NCI-H1436 (cell line): ENCODE results near the gene WWC2.
"Not testable (repeated sequence)": the region's sequence is repeated elsewhere in the genome, so short reads cannot be mapped to it uniquely, and the experiment has no call there.

ENCODE experiments used
- DNase-seq: peaks from one replicate; lab custom pipeline; 2025; lab: John Stamatoyannopoulos, UW

Gene WWC2

GRCh38 chr4:183100827-183101226, 1.8 kb downstream of the WWC2 start:
- no peak for DNase-seq

DNA sequence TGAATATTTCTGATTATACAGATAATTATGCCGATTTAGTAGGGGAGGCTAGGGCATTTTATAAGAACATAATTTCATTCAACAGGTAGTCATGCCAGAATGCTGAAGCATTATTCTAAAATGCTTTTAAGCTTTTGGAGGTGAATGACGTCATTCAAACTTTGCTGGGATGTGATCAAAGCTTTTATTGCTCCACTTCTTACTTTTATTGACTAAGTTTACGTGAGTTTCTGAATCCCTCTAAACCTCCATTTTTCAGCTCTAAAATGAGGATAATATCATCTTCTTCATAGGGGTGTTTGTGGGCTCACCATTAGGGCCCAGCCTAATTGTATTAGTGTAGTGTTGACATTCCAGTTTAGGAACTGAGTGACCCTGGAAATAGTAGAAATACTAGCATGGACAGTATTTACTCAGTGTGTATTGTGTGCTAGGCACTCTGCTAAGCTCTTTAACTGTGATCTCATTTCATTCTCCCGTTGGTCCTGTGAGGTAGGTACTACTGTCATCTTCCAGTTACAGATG, 3.0 kb downstream of the WWC2 start:
- no peak for DNase-seq

GRCh38 chr4:183105092-183105491, 6.0 kb downstream of the WWC2 start:
- DNase-seq = no peak

DNA sequence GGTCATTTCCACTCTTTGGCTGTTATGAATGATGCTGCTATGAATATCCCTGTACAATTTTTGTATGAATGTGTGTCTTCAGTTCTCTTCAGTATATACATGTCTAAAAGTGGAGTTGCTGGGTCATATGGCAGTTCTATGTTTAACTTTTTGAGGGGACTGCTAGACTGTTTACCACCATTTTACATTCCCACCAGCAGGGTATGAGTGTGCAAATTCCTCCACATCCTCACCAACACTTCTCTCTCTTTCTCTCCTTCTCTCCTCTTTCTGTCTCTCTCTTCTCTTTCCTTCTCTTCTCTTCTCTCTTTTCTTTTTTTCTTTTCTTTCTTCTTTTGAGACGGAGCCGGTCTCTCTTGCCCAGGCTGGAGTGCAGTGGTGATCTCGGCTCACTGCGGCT, 7.8 kb downstream of the WWC2 start:
- no peak for DNase-seq

DNA sequence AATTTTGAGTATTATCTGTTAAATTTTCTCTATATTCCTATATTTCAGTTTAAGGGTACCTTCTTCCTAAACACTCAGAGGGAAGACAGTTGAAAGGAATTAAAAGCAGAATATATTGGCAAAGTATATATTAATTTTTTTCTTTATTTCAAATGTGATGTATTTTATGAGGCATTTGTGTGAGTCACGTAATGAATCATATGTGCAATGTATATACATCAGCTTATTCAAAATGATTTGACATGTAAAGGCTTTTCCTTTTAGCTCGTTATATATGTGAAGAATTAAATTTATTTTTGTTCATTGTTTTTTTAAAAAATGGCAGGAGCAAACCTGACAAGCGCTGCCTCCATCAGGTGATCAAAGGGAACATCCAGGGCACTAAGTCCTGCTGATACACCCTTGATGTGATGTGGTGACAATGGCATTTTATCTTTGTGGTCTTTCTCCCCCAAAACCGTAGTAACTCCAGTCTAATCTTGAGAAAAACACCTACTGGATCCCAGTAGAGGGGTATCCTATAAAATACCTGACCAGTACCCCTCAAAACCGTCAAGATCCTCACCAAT, 8.9 kb downstream of the WWC2 start:
- DNase-seq = no peak

GRCh38 chr4:183110244-183110643, 11.2 kb downstream of the WWC2 start:
- DNase-seq = no peak

GRCh38 chr4:183111452-183111885, 12.4 kb downstream of the WWC2 start:
- DNase-seq = no peak

- no peak for DNase-seq
Observed at GRCh38 chr4:183118141-183118540, 19.1 kb downstream of the WWC2 start.

DNA sequence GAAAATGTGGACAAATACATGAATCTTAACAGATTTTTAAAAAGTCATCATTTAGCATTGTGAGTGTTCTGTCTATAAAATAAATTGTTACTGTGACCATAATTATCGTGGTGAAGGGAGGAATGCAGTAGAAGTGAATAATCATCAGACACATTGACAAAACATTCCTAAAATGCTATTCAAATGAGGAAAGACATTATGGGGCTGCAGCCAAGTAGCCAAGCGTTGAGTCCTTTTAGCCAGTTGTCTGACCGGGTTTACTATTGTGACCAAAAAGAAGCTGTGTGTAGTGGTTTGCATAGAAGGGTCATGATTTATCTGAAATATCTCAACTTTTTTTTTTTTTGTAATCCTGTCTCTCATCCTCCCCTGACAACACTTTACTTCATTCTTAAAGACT, 19.5 kb downstream of the WWC2 start:
- DNase-seq = no peak

- DNase-seq = not testable (repeated sequence)
Observed at GRCh38 chr4:183121660-183122059, 22.6 kb downstream of the WWC2 start.

DNA sequence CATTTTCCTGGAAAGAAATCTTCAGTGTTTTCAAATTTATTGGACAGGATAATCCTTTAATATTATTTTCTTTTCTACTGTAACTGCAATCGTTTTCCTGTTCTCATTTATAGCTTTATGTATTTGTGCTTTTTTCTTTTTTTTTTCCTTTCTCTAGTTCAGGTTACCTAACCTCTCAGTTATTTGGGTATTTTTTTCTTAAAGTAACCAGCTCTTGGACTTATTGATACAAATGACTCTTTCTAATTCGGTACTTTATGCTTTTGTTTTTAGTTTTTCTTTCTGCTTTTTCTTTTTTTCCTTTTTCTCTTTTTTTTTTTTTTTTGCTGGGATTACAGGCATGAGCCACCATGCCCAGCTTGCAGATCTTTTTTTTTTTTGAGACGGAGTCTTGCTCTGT, 25.2 kb downstream of the WWC2 start:
- DNase-seq = no peak

- no peak for DNase-seq
Observed at GRCh38 chr4:183124865-183125264, 25.8 kb downstream of the WWC2 start.

DNA sequence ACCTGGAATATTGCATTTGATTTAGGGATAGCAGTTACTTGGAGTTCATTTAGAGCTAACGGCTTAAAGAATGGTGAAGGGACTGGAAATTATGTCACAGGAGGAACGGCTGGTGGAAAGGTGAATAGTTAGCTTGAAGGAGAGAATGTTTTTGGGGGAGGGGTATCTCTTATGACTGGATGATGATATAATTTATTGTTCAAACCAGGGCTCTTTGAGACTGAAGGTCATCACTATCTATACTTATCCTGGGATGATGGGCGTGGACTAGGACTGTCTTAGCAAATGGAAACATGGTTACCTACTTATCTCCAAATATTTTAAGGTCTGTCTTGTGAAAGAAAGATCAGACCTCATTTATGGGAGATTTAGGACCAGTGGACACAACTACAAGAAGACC, 30.1 kb downstream of the WWC2 start:
- DNase-seq = no peak

GRCh38 chr4:183129675-183130074, 30.6 kb downstream of the WWC2 start:
- no peak for DNase-seq

DNA sequence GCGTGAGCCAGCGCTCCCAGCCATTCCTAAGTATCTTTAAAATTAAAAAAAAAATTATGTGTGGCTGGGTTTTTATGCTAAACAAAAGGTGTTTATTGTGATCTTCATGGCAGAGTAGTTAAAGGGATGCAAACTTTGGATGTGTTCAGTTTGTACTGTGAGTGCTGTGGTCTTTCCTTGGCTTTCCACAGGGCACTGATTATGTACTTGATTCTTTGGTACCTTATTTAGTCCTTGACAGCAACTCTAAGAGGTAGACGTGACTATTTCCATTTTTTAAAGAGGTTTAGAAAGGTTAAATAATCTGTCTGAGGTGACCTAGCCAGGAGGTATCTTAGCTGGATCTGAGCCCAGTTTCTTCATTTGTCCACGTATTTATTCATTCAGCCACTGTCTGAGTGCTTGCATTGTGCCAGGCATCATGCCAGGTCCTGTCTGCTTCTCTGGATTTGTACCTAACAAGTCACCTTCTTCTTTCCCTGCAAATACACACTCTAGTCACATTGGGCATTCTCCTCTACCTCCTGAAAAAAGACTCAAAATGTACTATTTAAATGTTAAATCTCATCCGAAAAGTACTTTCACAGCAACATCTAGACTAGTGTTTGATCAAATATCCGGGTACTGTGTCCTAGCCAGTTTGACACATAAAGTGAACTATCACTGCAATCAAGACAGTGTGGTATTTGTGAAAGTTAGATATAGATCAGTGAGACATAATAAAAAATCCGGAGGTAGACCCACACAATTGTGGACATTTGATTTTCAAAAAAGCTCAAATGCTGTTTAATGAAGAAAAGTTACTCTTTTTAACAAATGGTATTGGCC, 31.5 kb downstream of the WWC2 start:
- no peak for DNase-seq

DNA sequence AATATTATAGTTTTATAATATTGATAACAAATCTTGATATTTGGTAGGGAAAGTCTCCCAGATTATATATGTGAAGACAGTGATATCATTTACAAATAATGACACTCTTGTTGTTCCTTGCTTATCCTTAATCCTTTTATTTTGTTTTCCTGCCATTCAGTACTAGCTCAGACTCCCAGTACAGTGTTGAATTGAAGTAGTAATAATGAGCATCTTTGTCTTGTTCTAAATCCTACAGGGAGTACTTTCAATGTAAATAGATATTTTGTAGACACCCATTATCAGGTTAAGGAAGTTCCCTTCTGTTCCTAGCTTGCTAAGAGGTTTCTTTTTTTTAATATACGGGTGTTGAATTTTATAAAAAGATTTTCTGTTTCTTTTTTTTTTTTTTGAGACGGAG, 33.0 kb downstream of the WWC2 start:
- no peak for DNase-seq

GRCh38 chr4:183132865-183133264, 33.8 kb downstream of the WWC2 start:
- DNase-seq = no peak

DNA sequence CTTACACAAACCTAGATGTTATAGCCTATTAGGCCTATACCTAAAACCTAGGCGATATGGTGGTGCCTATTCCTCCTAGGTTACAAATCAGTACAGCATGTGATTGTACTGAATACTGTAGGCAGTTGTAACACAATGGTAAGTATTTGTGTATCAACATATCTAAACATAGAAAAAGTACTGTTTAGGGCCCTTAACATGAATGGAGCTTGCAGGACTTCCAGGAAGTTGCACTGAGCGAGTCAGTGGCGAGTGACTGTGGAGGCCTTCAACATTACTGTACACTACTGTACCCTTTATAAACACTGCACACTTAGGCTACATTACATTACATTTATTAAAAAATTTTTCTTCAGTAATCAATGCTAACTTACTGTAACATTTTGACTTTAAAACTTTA, 37.8 kb downstream of the WWC2 start:
- DNase-seq = no peak

DNA sequence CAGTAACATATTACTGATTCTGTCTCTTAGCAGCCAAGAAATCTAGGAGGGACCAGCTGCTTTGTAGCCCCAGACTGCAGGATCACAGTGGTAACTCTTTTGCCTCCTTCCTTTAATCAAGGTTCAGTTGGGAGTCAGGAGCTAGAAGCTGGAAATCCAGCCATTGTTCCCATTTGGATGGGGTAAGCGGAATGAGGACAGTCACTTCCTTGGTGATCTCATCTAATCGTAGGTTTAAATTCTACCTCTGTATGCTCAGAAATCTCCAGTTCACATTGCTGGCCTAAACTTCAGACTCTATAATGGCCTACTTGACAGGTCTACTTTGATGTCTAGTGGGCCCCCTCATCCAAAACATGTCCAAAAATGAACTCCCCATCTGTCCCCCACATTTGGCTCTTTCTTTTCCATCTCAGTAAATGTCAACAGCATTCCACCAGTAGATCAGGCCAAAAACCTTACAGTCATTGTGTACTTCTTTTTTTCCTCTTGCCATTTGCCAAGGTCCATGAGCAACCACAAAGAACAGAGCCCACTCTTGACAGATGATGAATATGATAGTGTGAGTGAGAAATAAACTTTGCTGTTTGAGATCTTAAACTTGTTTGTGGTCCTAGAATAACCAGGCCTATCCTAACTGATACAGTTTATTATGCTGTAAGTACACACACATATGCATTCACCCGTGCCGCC, 40.1 kb downstream of the WWC2 start:
- no peak for DNase-seq

- DNase-seq = no peak
Observed at GRCh38 chr4:183139972-183140570, 41.0 kb downstream of the WWC2 start.

GRCh38 chr4:183140911-183141320, 41.9 kb downstream of the WWC2 start:
- DNase-seq = no peak

GRCh38 chr4:183141997-183142396, 42.9 kb downstream of the WWC2 start:
- DNase-seq = no peak
